ENCODE data around the gene JAK3. TPM values are rescaled to one million over a fixed set of nuclear protein-coding genes. Genes with fewer than 3 reads are reported as not detected.
A peak's percentile ranks its signal among the peaks of the same experiment; 100 is the strongest.

Gene JAK3
- total RNA-seq, 1 experiment from 2014 or later, result 2.1 TPM

GRCh38 chr19:17780781-17781180 lies 67.0 kb downstream of the JAK3 start:
- Histone ChIP-seq H3K27ac (ENCODE audit: low read length) (no peak overlapping the region), H3K36me3 (ENCODE audit: control insufficient read depth, insufficient read depth, low read length) (no peaks in the 10 kb centered on the region; the same call in 1 of the 2 replicates), H3K4me3 (ENCODE audit: low read depth in 2 of 2, low read length in 2 of 2) (no peak overlapping the region), H3K4me1 (ENCODE audit: control insufficient read depth, insufficient read depth, low read length) (0 out of 2 replicates have a peak, but pooled peaks cover 3% of the 10 kb centered on the region), H3K9me3 (ENCODE audit: control insufficient read depth, insufficient read depth, low read depth, low read length) (no peaks in the 10 kb centered on the region), H3K27me3 (ENCODE audit: control insufficient read depth, insufficient read depth, low read length) (no peaks in the 10 kb centered on the region)
- ChIA-PET CTCF (no interaction called here), POLR2A (interaction anchor here (0.6 kb wide), 1 partner anchor 44 kb away, joined by 4 read pairs; no protein-coding TSS in a partner anchor)
- intact Hi-C loops (cut with micrococcal nuclease; ENCODE audit: unreplicated experiment), result loop anchor here (10.0 kb wide), 1 partner anchor 74 kb away; the partner anchor contains the start of gene RPL18A
- BruUV-seq (replicated peaks), result no TSS peak
- in situ Hi-C loops (cut with HindIII; ENCODE audit: low pct_unique_long_range_greater_than_20kb, low sequenced_read_pairs), result no loop called here
- DNase-seq (ENCODE audit: low read depth, low spot score) (no peak), ATAC-seq (no peak)
- TF ChIP-seq POLR2AphosphoS5 (IDR thresholded peaks at IDR 0.05; ENCODE audit: low read depth, low read length) (no peak), TCF7L2 (IDR thresholded peaks at IDR 0.05; ENCODE audit: low read depth, low read length) (no peak), CTCF (IDR thresholded peaks at IDR 0.05) (no peak), SIN3A (IDR thresholded peaks at IDR 0.05; ENCODE audit: borderline replicate concordance, insufficient read depth, low read depth, low read length) (no peak), REST (IDR thresholded peaks at IDR 0.05; ENCODE audit: insufficient read depth in 1 of 2, low read depth in 2 of 2, low read length in 1 of 2) (no peak)

GRCh38 chr19:17778968-17779929 lies 68.5 kb downstream of the JAK3 start:
- ChIA-PET CTCF (no interaction called here), POLR2A (interaction anchor here (0.6 kb wide), 1 partner anchor 159 kb away, joined by 3 read pairs; no protein-coding TSS in a partner anchor)
- intact Hi-C loops (cut with micrococcal nuclease; ENCODE audit: unreplicated experiment), result no loop called here
- DNase-seq (ENCODE audit: low read depth, low spot score) (no peak), ATAC-seq (0 out of 2 replicates have a peak, but pooled peaks have one; percentile 28)
- in situ Hi-C loops (cut with HindIII; ENCODE audit: low pct_unique_long_range_greater_than_20kb, low sequenced_read_pairs), result no loop called here
- TF ChIP-seq SIN3A (IDR thresholded peaks at IDR 0.05; ENCODE audit: borderline replicate concordance, insufficient read depth, low read depth, low read length) (no peak), CTCF (IDR thresholded peaks at IDR 0.05) (no peak), REST (IDR thresholded peaks at IDR 0.05; ENCODE audit: insufficient read depth in 1 of 2, low read depth in 2 of 2, low read length in 1 of 2) (no peak), POLR2AphosphoS5 (IDR thresholded peaks at IDR 0.05; ENCODE audit: low read depth, low read length) (no peak), TCF7L2 (IDR thresholded peaks at IDR 0.05; ENCODE audit: low read depth, low read length) (no peak)
- no TSS peak for BruUV-seq (replicated peaks)
- H3K27ac ChIP-seq (ENCODE audit: low read length), result no peak overlapping the region
- peak overlapping the region in 1 of 2 experiments; percentile 11; a peak in 1 of 4 replicates for H3K4me3 ChIP-seq (ENCODE audit: low read depth in 2 of 2, low read length in 2 of 2)
- no peaks in the 10 kb centered on the region; the same call in 1 of the 2 replicates for H3K36me3 ChIP-seq (ENCODE audit: control insufficient read depth, insufficient read depth, low read length)
- 0 out of 2 replicates have a peak, but pooled peaks cover 3% of the 10 kb centered on the region for H3K4me1 ChIP-seq (ENCODE audit: control insufficient read depth, insufficient read depth, low read length)
- H3K27me3 ChIP-seq (ENCODE audit: control insufficient read depth, insufficient read depth, low read length), result no peaks in the 10 kb centered on the region
- H3K9me3 ChIP-seq (ENCODE audit: control insufficient read depth, insufficient read depth, low read depth, low read length), result no peaks in the 10 kb centered on the region

Data from Panc1 (cell line).